ENCODE measurements around the gene RBM8A.

RBM8A gene

DNA sequence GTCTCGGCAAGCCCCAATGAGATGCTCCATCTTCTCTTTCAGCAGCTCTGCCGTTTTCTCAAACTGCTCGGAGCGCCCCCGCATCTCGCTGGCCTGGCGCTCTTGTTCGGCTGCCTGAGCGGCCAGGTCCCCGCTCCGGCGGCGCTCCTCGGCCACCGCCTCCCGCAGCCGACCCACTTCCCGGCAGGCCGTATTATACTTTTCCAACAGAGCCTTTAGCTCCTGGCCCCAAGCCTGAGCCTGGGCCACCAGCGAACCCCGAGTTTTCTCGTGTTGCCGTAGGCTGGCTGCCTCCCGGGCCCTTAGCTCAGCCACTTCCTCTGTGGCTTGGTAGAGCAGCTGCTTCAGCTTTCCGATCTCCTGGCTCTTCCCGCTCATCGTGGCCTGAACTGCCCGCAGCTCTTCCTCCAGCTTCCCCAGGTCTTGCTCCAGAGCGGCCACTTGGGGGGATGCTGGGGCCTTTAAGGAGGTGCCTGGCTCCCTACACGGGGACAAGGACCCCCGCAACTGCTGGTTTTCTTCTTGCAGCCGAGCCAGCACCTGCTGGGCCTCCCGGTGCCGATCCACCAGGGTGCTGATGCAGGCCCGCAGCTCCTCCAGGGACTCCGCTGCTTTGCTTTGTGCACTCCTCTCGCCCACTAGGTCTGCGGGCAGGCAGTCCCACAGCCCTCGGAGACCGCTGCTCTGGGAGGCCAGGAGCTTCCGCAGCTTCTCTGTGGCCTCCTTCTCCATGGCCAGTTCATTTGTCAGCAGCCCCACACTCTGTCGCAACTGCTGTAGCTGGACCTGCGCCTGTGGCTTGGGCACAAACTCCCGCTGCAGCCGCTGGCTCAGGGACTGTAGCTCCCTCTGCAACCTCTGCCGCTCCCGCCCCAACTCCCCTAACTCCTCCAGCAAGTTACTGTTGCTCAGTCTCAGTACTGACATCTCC lies 55.0 kb downstream of the RBM8A start:
- Histone ChIP-seq H3K4me3 (ENCODE audit: low read depth, low read length, poor library complexity, severe bottlenecking) (peak overlapping the region; percentile 35), H3F3A (ENCODE audit: insufficient read depth, low read length) (no peaks in the 10 kb centered on the region), H3K9me2 (ENCODE audit: low read depth, low read length) (no peaks in the 10 kb centered on the region), H3K36me3 (ENCODE audit: insufficient read depth, low read length) (no peaks in the 10 kb centered on the region), H3K27ac (ENCODE audit: low read depth, low read length, poor library complexity, severe bottlenecking) (no peak overlapping the region), H3K79me2 (ENCODE audit: insufficient read depth, low read length) (no peaks in the 10 kb centered on the region), H3K27me3 (ENCODE audit: insufficient read depth, low read length) (0 out of 2 replicates have a peak, but pooled peaks cover 5% of the 10 kb centered on the region), H3K9me3 (ENCODE audit: low read length) (no peaks in the 10 kb centered on the region), H4K20me1 (ENCODE audit: insufficient read depth, low read length) (no peaks in the 10 kb centered on the region), H3K9ac (ENCODE audit: low read length) (peak overlapping the region; percentile 22; the same call in 1 of the 2 replicates), H3K4me1 (ENCODE audit: insufficient read depth, low read length, severe bottlenecking) (no peaks in the 10 kb centered on the region), H3K4me2 (ENCODE audit: low read length) (peak overlapping the region; percentile 45), H2AFZ (ENCODE audit: low read length) (no peak overlapping the region)
- TF ChIP-seq EZH2 (IDR thresholded peaks at IDR 0.05; ENCODE audit: borderline replicate concordance, low read length) (no peak), CTCF (IDR thresholded peaks at IDR 0.05; ENCODE audit: low read length) (no peak)

Measured in OCI-LY1 (cell line).